Body of pancreas (tissue), 4 donors: ENCODE results near the gene CST9L. TPM values are rescaled to one million over a fixed set of nuclear protein-coding genes. Genes with fewer than 3 reads are reported as not detected.

Experiments
- ATAC-seq: fragments of 150-250 bp; one replicate; pipeline ENCODE4 v1.9.1; 2016
- DNase-seq, 4 donors: peaks; one replicate each; pipeline ENCODE4 v3.0.0-alpha.2; 2019
- H3K27ac ChIP-seq, 4 donors: fragments of 200-600 bp; sonication (generic); 1 replicate in 3 of 4; 2 replicates in 1 of 4; pipeline versions ENCODE4 v1.5.1 to v1.6.1; 2016 to 2019; ENCODE audit warnings: mild to moderate bottlenecking in 1 of 4, mixed read lengths in 1 of 4, moderate library complexity in 1 of 4
- H3K27me3 ChIP-seq, 2 donors: fragments of 200-600 bp; sonication (generic); one replicate each; pipeline ENCODE4 v1.6.0; 2016; ENCODE audit warnings: mild to moderate bottlenecking in 1 of 2
- H3K36me3 ChIP-seq, 2 donors: fragments of 200-600 bp; sonication (generic); replicated peaks in 1 of 2; 2 replicates each; pipeline ENCODE4 v1.5.1; 2016; ENCODE audit warnings: low read depth in 2 of 2; ENCODE audit not compliant: insufficient read depth in 1 of 2
- H3K4me1 ChIP-seq: fragments of 200-600 bp; sonication (generic); one replicate; pipeline ENCODE4 v1.6.0; 2016
- H3K4me3 ChIP-seq, 2 donors: fragments of 200-600 bp; sonication (generic); 1 replicate in 1 of 2; 2 replicates in 1 of 2; pipeline ENCODE4 v1.5.1; 2016 to 2019
- H3K9me3 ChIP-seq, 3 donors: fragments of 200-600 bp; sonication (generic); 1 replicate in 2 of 3; 2 replicates in 1 of 3; pipeline ENCODE4 v1.5.1; 2016
- CTCF ChIP-seq, 7 experiments: fragments of 450-650 bp in 4 of 7; fragments of 200-600 bp in 3 of 7; sonication (generic) in 3 of 7; IDR thresholded peaks; one replicate each; pipeline ENCODE4 v1.5.1; 2016 to 2019; ENCODE audit warnings: antibody characterized with exemption in 7 of 7
- POLR2A ChIP-seq, 3 donors: fragments of 450-650 bp; IDR thresholded peaks; one replicate each; pipeline ENCODE4 v1.6.1; 2016; ENCODE audit warnings: antibody characterized with exemption in 3 of 3, mild to moderate bottlenecking in 2 of 3
- WGBS, 2 donors: methylation state at CpG; one replicate each; pipeline ENCODE4 v1.1.5; 2017; 5-methylcytosine and 5-hydroxymethylcytosine counted together
- intact Hi-C: fragments of 100-400 bp; cut with DNase I; formaldehyde crosslinking; loops from one replicate; pipeline ENCODE4 v1.15.1; 2023
- total RNA-seq, 2 donors: library from RNA; depleted of rRNA; stranded (reverse); fragments of >200 nt; gene quantifications; one replicate each; pipeline ENCODE4 v1.1.0, GENCODE V29; 2016

The CST9L gene
- total RNA-seq, 2 donors from 2014 or later, result not detected

GRCh38 chr20:23530937-23531567, 37.2 kb downstream of the CST9L start:
- H3K4me3 ChIP-seq, result no peak overlapping the region
- intact Hi-C loops, result no loop called here
- H3K27me3 ChIP-seq, result no peaks in the 10 kb centered on the region
- H3K36me3 ChIP-seq, result no peaks in the 10 kb centered on the region
- H3K27ac ChIP-seq, result no peak overlapping the region
- no peaks in the 10 kb centered on the region for H3K4me1 ChIP-seq
- H3K9me3 ChIP-seq, result no peaks in the 10 kb centered on the region
- DNase-seq, result no peak
- WGBS, 2 donors, result 32 to 37% methylated on average over 1 of the region's 1 CpG
- TF ChIP-seq POLR2A (IDR thresholded peaks at IDR 0.05) (no peak), CTCF (IDR thresholded peaks at IDR 0.05) (no peak)
- no peak for ATAC-seq

- DNase-seq, result no peak
- intact Hi-C loops, result no loop called here
- no peaks in the 10 kb centered on the region for H3K9me3 ChIP-seq
Measured at GRCh38 chr20:23528867-23529431, 39.3 kb downstream of the CST9L start.

GRCh38 chr20:23526850-23527249, 41.4 kb downstream of the CST9L start:
- DNase-seq, result no peak
- H3K27ac ChIP-seq, result no peak overlapping the region
- no peaks in the 10 kb centered on the region for H3K4me1 ChIP-seq
- ATAC-seq, result no peak
- H3K4me3 ChIP-seq, result no peak overlapping the region
- intact Hi-C loops, result no loop called here
- H3K9me3 ChIP-seq, result no peaks in the 10 kb centered on the region
- TF ChIP-seq CTCF (IDR thresholded peaks at IDR 0.05) (no peak), POLR2A (IDR thresholded peaks at IDR 0.05) (no peak)
- 83 to 90% methylated on average over 1 of the region's 1 CpG for WGBS, 2 donors
- no peaks in the 10 kb centered on the region for H3K27me3 ChIP-seq
- H3K36me3 ChIP-seq, result no peaks in the 10 kb centered on the region

More at GRCh38 chr20:23528867-23529431, 39.3 kb downstream of the CST9L start:
- H3K36me3 ChIP-seq, result no peaks in the 10 kb centered on the region
- no peaks in the 10 kb centered on the region for H3K27me3 ChIP-seq
- H3K4me1 ChIP-seq, result no peaks in the 10 kb centered on the region
- H3K4me3 ChIP-seq, result no peak overlapping the region
- 54 to 69% methylated on average over 1 of the region's 1 CpG for WGBS, 2 donors
- TF ChIP-seq POLR2A (IDR thresholded peaks at IDR 0.05) (no peak), CTCF (IDR thresholded peaks at IDR 0.05) (no peak)
- ATAC-seq, result no peak
- no peak overlapping the region for H3K27ac ChIP-seq

- Histone ChIP-seq H3K9me3 (no peaks in the 10 kb centered on the region), H3K4me1 (no peaks in the 10 kb centered on the region), H3K27me3 (no peaks in the 10 kb centered on the region), H3K36me3 (no peaks in the 10 kb centered on the region), H3K4me3 (no peak overlapping the region), H3K27ac (no peak overlapping the region)
- ATAC-seq, result no peak
- WGBS, 2 donors, result 70 to 72% methylated on average over 10 of the region's 10 CpGs
- no peak for DNase-seq
- no peak for TF ChIP-seq CTCF (IDR thresholded peaks at IDR 0.05)
- no peak for TF ChIP-seq POLR2A (IDR thresholded peaks at IDR 0.05)
- intact Hi-C loops, result no loop called here
Measured at GRCh38 chr20:23524146-23524545, 44.1 kb downstream of the CST9L start.

GRCh38 chr20:23520185-23520584, 48.1 kb downstream of the CST9L start:
- DNase-seq, result no peak
- H3K27ac ChIP-seq, result no peak overlapping the region
- intact Hi-C loops, result no loop called here
- TF ChIP-seq POLR2A (IDR thresholded peaks at IDR 0.05) (no peak), CTCF (IDR thresholded peaks at IDR 0.05) (no peak)
- H3K4me1 ChIP-seq, result no peaks in the 10 kb centered on the region
- WGBS, 2 donors, result 32 to 42% methylated on average over 2 of the region's 2 CpGs
- H3K9me3 ChIP-seq, result no peaks in the 10 kb centered on the region
- no peaks in the 10 kb centered on the region for H3K27me3 ChIP-seq
- H3K36me3 ChIP-seq, result no peaks in the 10 kb centered on the region
- ATAC-seq, result no peak
- no peak overlapping the region for H3K4me3 ChIP-seq
